Body of pancreas (tissue), 4 donors: ENCODE data around the gene EVA1A.

Source experiments
- POLR2A ChIP-seq, 3 donors: fragments of 450-650 bp; IDR thresholded peaks; one replicate each; pipeline ENCODE4 v1.6.1; 2016; ENCODE audit warnings: antibody characterized with exemption in 3 of 3, mild to moderate bottlenecking in 2 of 3
- TF ChIP-seq, protein P1 (sequence below), 7 experiments: fragments of 450-650 bp in 4 of 7; fragments of 200-600 bp in 3 of 7; sonication (generic) in 3 of 7; IDR thresholded peaks; one replicate each; pipeline ENCODE4 v1.5.1; 2016 to 2019; ENCODE audit warnings: antibody characterized with exemption in 7 of 7

DNA sequence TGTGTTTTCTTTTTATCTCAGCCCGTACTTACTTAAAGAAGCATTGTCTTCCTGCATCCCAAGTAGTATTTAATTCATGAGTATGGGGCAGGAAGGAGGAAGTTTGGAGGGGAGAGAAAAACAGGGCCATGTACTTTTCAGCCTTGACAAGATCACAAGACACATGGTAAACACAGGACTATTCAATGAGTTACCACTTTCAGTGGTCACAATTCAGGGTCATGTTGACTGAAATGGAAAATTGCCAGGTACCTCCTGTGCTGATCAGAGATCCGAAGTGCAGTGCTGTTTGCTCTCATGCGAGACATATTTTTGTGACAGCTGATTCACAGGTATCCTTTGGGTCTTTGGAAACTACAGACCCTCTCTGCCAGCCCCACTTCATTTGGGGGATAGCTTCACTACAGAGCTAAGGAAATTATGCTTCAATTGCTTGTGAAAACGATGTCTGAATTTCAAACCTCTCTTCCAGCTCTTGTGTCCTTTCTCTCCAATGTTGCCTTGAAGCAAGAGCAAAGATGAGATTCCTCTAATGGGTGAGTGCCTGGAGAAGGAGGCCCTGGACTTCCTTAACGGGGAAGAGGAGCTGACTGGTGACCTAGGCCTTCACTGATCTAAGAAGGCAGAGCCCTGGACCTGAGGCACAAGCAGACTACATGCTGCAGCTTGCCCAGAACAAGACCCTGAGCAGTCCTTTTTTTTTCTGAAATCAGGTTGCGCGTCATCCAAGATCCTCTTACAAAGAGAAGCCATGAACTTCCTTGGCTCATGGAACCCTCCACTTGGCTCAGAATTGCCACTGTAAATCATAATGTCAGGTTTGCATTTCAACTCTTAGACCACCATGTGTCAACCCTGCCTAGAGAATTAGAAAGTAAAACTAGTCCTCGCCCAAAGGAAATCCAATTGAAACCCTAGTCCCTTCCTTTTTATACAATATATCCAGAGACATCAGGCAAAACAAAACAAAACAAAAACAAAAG is 44.1 kb downstream of the EVA1A start:
- TF ChIP-seq, protein P1, sequence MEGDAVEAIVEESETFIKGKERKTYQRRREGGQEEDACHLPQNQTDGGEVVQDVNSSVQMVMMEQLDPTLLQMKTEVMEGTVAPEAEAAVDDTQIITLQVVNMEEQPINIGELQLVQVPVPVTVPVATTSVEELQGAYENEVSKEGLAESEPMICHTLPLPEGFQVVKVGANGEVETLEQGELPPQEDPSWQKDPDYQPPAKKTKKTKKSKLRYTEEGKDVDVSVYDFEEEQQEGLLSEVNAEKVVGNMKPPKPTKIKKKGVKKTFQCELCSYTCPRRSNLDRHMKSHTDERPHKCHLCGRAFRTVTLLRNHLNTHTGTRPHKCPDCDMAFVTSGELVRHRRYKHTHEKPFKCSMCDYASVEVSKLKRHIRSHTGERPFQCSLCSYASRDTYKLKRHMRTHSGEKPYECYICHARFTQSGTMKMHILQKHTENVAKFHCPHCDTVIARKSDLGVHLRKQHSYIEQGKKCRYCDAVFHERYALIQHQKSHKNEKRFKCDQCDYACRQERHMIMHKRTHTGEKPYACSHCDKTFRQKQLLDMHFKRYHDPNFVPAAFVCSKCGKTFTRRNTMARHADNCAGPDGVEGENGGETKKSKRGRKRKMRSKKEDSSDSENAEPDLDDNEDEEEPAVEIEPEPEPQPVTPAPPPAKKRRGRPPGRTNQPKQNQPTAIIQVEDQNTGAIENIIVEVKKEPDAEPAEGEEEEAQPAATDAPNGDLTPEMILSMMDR (IDR thresholded peaks at IDR 0.05): no peak
- no peak for TF ChIP-seq POLR2A (IDR thresholded peaks at IDR 0.05)
